22Rv1 (cell line): ENCODE measurements around the gene ERCC1.

Source experiments
- ZFX ChIP-seq: fragments of 450-650 bp; IDR thresholded peaks from 2 replicates; pipeline ENCODE4 v1.6.1; 2017; ENCODE audit warnings: antibody characterized with exemption, borderline replicate concordance
- TF ChIP-seq, protein P1 (sequence below): fragments of 450-650 bp; IDR thresholded peaks from 2 replicates; pipeline ENCODE4 v1.5.1; 2017; ENCODE audit warnings: mild to moderate bottlenecking

DNA sequence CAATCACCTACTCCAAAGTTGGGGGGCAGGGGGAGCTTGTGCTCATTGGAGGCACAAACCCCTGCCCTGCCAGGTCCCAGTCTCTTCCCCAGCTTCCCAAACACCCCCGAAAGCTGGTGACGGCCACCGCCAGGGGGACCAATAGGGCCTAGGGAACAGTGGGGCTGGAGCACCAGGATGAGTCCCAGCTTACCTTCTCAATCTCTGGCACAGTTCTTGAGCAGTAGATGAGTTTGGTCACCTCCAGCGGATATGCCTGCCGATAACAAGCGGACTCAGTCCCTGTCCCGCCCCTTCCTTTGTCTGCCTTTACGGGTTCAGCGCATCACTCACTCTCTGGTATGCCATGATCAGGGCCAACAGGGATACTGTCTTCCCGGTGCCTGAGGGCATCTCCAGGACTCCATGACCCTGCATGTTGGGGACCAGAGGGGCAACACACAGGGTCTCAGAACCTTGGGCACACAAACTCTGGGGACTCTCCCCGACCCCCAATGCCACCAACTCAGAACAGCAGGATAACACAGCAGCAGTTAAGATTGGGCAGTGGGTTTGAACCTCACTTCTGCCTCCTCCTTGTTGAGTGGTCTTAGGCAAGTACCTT is 54.9 kb downstream of the ERCC1 start:
- TF ChIP-seq, protein P1, sequence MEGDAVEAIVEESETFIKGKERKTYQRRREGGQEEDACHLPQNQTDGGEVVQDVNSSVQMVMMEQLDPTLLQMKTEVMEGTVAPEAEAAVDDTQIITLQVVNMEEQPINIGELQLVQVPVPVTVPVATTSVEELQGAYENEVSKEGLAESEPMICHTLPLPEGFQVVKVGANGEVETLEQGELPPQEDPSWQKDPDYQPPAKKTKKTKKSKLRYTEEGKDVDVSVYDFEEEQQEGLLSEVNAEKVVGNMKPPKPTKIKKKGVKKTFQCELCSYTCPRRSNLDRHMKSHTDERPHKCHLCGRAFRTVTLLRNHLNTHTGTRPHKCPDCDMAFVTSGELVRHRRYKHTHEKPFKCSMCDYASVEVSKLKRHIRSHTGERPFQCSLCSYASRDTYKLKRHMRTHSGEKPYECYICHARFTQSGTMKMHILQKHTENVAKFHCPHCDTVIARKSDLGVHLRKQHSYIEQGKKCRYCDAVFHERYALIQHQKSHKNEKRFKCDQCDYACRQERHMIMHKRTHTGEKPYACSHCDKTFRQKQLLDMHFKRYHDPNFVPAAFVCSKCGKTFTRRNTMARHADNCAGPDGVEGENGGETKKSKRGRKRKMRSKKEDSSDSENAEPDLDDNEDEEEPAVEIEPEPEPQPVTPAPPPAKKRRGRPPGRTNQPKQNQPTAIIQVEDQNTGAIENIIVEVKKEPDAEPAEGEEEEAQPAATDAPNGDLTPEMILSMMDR, result no peak
- no peak for TF ChIP-seq ZFX
